NB4 (cell line): ENCODE data around the gene BAG5.

Source experiments
- CTCF ChIP-seq: IDR thresholded peaks from one replicate; pipeline ENCODE4 v1.5.1; 2012; ENCODE audit warnings: low read depth, low read length
- POLR2A ChIP-seq: IDR thresholded peaks from 2 replicates; pipeline ENCODE4 v1.6.1; 2011; ENCODE audit warnings: mild to moderate bottlenecking; ENCODE audit not compliant: insufficient read length; ENCODE audit errors: extremely low read depth

- TF ChIP-seq CTCF (no peak), POLR2A (no peak)
These were observed 49.5 kb downstream of the BAG5 start for GRCh38 chr14:103512701-103513611.
